ENCODE results near the gene SUGT1.
"Not testable (repeated sequence)": the region's sequence is repeated elsewhere in the genome, so short reads cannot be mapped to it uniquely, and the experiment has no call there.

DNA sequence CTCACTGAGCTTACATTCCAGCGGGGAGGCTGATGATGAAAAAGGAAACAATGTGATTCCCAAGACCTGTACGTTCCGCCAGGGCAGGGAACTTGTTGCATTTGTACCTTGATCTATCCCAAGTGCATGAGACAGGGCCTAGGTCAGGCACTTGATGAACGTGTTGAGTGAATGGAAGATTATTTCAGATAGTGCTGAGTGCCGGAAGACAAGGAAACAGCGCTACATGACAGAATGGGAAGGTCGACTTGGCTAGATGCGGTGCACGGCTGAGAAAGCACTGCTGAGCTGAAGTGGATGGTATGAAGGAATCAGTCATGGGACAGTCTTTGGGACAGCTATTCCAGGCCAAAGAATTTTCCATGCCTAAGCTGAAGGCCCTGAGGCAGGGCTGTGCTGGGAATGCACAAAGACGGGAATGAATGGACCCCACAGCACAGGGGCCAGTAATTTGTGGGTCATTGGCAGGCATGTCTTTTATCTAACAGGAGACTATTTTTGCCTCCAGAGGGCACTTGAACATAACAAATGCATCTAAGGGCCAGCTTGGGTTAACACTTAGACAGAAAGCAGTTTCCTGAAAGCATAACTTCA is 43.5 kb upstream of the SUGT1 start:
- not testable (repeated sequence) for TF ChIP-seq POLR2AphosphoS5 (IDR thresholded peaks at IDR 0.05; ENCODE audit: insufficient read depth in 1 of 2, low read depth in 1 of 2); POLR2A (IDR thresholded peaks at IDR 0.05)
- TF ChIP-seq, protein P1, sequence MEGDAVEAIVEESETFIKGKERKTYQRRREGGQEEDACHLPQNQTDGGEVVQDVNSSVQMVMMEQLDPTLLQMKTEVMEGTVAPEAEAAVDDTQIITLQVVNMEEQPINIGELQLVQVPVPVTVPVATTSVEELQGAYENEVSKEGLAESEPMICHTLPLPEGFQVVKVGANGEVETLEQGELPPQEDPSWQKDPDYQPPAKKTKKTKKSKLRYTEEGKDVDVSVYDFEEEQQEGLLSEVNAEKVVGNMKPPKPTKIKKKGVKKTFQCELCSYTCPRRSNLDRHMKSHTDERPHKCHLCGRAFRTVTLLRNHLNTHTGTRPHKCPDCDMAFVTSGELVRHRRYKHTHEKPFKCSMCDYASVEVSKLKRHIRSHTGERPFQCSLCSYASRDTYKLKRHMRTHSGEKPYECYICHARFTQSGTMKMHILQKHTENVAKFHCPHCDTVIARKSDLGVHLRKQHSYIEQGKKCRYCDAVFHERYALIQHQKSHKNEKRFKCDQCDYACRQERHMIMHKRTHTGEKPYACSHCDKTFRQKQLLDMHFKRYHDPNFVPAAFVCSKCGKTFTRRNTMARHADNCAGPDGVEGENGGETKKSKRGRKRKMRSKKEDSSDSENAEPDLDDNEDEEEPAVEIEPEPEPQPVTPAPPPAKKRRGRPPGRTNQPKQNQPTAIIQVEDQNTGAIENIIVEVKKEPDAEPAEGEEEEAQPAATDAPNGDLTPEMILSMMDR (IDR thresholded peaks at IDR 0.05): not testable (repeated sequence)

Data from vagina (tissue), 2 donors.